ENCODE measurements around the gene ISG15.
"Not testable (repeated sequence)": the region's sequence is repeated elsewhere in the genome, so short reads cannot be mapped to it uniquely, and the experiment has no call there.

ISG15 gene

DNA sequence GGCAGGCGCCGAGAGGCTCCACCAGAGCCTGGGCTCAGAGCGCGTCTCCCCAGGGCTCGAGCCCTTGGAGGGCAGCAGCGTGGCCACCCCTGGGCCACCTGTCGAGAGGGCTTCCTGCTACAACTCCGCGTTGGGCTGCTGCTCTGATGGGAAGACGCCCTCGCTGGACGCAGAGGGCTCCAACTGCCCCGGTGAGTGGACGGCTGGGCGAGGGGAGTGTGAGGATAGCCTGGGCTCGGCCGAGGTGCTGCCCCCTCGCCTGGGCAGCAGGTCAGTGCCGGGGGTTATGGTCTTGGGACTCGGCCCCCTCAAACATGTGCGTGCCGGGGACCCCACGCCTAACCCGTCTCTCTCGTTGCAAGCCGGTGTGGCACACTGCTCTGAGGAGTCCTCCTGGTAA lies 33.5 kb downstream of the ISG15 start:
- DNase-seq (ENCODE audit: low read depth) = no peak

DNA sequence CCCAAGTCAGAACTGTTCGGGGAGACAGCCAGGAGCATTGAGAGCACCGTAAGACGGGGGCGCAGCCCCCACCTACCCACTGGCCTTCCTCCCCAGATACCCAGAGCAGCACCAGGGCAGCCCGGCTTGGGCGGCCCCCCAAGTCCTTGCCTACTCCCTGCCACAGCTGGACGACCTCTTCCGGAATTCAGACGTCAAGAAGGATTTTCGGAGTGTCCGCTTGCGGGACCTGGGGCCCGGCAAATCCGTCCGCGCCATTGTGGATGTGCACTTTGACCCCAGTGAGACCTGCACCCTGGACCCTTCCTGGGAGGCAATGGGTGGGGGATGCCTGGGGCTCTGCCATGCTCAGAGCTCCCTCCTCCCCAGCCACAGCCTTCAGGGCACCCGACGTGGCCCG lies 34.1 kb downstream of the ISG15 start:
- no peak for DNase-seq (ENCODE audit: low read depth)

- no peak for DNase-seq (ENCODE audit: low read depth)
Observed at GRCh38 chr1:1047963-1048362, 34.7 kb downstream of the ISG15 start.

DNA sequence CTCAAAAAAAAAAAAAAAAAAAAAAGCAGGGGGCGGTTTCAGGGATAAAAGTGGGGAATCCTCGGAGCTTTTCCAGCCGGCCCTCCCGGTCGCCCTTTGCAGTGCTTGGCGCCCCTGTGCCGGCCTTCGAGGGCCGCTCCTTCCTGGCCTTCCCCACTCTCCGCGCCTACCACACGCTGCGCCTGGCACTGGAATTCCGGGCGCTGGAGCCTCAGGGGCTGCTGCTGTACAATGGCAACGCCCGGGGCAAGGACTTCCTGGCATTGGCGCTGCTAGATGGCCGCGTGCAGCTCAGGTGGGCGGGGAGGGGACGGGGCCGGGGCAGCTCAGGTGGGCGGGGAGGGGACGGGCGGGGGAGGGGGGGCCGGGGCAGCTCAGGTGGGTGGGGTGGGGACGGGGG lies 35.5 kb downstream of the ISG15 start:
- no peak for DNase-seq (ENCODE audit: low read depth)

DNA sequence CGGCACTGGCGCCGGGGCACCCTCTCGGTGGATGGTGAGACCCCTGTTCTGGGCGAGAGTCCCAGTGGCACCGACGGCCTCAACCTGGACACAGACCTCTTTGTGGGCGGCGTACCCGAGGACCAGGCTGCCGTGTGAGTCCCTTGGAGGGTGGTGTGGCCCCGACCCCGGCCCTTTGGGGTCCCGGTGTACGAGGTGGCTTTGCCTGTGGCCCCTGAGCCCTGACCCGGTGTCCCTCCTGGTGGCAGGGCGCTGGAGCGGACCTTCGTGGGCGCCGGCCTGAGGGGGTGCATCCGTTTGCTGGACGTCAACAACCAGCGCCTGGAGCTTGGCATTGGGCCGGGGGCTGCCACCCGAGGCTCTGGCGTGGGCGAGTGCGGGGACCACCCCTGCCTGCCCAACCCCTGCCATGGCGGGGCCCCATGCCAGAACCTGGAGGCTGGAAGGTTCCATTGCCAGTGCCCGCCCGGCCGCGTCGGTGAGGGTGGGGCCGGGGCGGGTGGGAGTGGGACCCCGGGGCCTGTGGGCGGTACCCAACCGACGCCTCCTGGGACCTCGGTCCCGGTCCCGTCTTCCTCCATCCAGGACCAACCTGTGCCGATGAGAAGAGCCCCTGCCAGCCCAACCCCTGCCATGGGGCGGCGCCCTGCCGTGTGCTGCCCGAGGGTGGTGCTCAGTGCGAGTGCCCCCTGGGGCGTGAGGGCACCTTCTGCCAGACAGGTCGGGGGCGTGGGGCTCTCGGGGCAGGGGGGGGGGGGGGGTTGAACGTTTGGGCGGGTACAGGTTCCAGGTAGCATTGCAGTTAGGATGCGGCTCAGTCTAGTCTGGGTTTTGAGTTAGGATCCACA lies 36.2 kb downstream of the ISG15 start:
- no peak for DNase-seq (ENCODE audit: low read depth)

DNA sequence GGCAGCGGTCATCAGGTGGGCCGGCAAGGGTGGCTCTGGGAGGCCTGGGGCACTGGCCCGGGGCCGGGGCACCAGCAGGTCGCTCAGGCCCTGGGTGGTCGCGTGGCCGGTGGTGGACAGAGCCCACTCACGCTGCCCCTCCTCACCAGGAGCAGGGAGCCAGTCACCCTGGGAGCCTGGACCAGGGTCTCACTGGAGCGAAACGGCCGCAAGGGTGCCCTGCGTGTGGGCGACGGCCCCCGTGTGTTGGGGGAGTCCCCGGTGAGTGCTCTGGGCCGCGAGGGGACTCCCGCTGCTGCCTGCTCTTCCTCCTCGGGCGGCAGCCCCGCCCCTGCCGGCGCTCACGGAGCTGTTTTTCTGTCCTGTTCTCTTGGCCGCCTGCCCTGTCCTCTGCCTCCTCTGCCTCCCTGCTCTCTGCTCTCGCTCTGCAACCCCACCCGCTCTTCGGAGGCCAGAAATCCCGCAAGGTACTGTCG lies 37.3 kb downstream of the ISG15 start:
- DNase-seq (ENCODE audit: low read depth) = no peak

DNA sequence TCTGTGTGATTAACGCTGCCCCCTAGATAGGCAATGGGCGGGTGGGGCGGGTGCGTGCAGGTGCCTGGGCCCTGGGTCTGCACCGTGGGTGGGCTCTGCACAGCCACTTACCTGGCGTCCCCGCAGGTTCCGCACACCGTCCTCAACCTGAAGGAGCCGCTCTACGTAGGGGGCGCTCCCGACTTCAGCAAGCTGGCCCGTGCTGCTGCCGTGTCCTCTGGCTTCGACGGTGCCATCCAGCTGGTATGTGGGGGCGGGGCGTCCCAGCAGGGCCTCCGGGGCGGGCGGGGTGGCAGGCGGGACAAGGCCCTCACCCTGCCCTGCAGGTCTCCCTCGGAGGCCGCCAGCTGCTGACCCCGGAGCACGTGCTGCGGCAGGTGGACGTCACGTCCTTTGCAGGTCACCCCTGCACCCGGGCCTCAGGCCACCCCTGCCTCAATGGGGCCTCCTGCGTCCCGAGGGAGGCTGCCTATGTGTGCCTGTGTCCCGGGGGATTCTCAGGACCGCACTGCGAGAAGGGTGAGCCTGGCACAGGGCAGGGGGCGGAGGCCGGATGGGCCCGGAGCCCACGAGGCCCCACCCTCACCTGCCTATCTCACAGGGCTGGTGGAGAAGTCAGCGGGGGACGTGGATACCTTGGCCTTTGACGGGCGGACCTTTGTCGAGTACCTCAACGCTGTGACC lies 38.0 kb downstream of the ISG15 start:
- no peak for DNase-seq (ENCODE audit: low read depth)

DNA sequence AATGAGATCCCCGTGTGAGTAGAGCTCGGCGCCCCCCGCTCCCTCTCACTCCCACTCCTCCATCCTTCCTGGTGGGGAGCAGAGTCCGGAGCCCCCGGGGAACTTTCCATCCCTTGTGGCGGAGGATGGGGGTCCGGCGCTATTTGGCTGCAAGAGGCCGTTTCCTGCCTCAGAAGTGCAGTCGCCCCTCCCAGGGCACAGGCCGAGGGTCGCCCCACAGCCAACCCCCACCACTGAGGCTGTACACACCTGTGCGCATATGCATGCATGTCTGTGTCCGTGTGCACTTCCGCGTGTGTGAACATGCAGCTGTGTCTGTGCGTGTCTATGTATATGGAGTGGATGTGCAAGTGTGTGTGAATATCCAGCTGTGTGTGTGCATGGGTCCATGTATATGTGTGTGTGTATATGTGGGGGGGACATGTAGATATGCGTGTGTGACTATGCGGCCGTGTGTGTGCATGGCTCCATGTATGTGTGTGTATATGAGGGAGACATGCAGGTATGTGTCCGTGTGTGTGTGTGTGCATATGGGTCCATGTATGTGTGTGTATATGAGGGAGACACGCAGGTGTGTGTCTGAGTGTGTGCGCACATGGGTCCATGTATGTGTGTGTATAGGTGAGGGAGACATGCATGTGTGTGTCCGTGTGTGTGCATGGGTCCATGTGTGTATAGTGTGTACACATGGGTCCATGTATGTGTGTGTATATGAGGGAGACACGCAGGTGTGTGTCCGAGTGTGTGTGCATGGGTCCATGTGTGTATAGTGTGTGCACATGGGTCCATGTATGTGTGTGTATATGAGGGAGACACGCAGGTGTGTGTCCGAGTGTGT lies 38.9 kb downstream of the ISG15 start:
- no peak for DNase-seq (ENCODE audit: low read depth)

DNA sequence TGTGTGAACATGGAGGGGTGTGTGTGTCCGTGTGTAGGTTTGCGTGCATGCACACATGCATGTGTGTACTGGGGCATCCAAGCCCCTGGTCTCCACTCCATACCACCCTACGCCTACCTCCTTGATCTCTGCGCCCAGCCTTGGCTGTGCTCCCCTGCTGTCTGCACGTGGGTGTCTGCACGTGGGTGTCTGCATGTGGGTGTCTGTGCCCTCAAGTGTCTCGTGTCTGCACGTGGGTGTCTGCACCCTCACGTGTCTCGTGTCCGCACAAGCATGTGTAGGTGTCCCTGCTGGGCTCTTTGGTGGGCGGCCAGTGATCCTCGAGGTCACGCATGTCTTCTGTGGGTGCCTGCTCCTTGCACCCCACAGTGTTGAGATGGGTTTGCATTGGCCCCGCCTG lies 39.7 kb downstream of the ISG15 start:
- no peak for DNase-seq (ENCODE audit: low read depth)

DNA sequence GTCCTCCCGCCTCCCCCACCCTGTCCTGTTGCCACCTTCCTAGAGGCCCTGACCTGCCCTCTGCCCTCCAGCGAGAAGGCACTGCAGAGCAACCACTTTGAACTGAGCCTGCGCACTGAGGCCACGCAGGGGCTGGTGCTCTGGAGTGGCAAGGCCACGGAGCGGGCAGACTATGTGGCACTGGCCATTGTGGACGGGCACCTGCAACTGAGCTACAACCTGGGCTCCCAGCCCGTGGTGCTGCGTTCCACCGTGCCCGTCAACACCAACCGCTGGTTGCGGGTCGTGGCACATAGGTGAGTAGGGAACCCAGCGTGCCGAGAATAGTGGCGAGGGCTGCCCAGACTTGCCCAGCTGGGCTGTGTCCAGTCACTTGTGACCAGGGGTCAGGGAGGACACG lies 40.4 kb downstream of the ISG15 start:
- DNase-seq (ENCODE audit: low read depth) = no peak

GRCh38 chr1:1054099-1054700 lies 40.9 kb downstream of the ISG15 start:
- no peak for DNase-seq (ENCODE audit: low read depth)

- no peak for DNase-seq (ENCODE audit: low read depth)
Observed at GRCh38 chr1:1054971-1055370, 41.7 kb downstream of the ISG15 start.

- DNase-seq (ENCODE audit: low read depth) = no peak
Observed at GRCh38 chr1:1055841-1056736, 42.8 kb downstream of the ISG15 start.

DNA sequence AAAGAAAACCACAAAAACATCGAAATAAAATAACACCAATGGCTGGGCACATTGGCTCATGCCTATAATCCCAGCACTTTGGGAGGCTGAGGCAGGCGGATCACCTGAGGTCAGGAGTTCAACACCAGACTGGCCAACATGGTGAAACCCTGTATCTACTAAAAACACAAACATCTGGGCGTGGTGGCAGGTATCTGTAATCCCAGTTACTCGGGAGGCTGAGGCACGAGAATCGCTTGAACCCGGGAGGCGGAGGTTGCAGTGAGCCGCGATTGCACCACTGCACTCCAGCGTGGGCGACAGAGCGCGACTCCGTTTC lies 44.4 kb downstream of the ISG15 start:
- not testable (repeated sequence) for DNase-seq (ENCODE audit: low read depth)

- no peak for DNase-seq (ENCODE audit: low read depth)
Observed at GRCh38 chr1:1058088-1058905, 45.0 kb downstream of the ISG15 start.

DNA sequence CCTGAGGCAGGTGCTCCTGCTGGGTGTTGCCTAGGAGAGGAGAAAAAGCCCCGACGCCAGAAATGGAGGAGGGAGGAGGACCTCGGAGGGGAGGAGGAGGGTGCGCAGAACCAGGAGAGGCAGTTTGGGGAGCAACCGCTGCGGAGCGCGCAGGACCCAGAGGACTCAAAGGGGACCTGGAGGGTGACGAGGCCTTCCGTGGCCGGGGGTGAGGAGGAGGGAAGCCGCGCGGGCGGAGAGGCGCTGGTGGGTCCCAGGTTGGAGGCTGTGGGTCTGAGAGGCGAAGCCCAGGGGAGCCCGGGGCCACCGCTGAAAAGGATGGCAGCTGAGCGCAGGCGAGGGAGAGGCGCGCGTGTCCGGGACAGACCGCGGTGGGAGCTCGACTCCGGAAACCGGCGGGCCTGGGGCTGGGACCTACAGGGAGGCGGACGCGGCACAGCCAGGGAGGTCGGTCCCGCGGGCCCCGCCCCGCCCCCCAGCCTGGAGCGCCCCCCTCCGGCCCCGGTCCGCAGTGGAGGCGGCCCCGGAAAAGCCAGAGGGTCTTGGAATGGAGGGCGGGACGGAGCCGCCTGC lies 45.7 kb downstream of the ISG15 start:
- DNase-seq (ENCODE audit: low read depth) = no peak

DNA sequence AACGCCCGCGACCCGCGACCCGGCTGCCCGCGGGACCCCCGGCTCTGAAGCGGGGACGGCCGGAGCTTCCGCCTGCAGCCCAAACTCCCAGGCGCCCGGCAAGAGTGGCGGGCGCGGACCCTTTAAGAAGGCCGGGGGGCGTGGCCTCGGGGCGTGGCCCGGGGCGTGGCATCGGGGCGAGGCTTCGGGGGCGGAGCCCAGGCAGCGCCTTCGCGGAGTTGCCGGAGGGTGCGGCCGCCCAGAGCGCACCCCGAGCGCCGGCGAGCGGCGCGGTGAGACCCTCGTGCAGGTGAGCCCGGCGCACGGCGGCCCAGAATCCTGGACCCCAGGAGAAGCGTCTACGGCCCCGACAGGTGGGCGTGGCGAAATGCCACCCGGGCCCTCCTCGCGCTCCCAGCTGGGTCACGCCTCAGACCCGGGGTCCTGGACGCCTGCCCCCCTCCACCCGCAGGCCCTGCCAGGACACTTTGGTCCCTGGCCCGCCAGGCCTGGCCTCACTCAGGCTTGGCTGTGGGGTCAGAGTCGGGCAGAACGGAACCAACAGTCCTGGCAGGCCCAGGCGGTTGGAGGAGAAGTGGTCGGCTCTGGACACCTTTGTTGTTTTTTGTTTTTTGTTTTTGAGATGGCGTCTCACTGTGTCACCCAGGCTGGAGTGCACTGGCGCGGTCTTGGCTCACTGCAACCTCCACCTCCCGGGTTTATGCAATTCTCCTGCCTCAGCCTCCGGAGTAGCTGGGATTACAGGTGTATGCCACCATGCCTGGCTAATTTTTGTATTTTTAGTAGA lies 46.4 kb downstream of the ISG15 start:
- DNase-seq (ENCODE audit: low read depth) = peak; percentile 47

DNA sequence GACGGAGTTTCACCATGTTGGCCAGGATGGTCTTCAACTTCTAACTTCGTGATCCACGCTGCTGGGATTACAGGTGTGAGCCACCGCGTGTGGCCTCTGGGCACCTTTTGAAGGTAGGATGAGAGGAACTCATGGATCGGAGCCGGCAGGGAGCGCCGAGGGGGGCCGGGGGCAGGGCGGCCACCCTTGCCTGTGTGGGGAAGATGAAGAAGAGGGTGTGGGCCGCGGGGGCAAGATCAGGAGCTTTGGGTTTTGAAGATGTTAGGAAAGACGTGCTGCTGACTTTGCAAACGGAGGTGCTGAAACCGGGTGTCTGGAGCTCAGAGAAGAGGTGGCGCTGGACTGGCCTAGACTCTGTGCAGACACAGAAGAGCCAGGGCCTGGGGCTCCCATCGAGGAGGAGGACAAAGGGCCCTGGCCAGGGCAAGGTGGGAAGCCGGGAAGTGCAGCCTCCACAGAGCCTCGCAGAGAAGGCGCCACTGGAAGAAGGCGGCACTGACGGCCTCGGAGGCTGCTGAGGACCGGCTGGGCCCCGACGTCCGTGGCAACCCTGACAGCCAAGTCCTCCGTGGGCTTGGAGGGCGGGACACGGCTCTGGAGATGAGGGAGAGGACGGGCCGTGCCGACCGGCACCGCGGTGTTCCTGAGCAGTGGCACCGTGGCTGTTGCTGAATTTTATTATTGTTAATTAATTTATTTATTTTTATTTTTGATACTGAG lies 47.1 kb downstream of the ISG15 start:
- DNase-seq (ENCODE audit: low read depth) = no peak
